BE2C (cell line): ENCODE measurements around the gene MBTPS1.

Experiments used
- DNase-seq: peaks from one replicate; pipeline ENCODE4 v3.0.0-alpha.2; 2020
- H3K27me3 ChIP-seq: fragments of 250-450 bp; sonication (Bioruptor Pico); 2 replicates; pipeline ENCODE4 v1.5.1; 2020; ENCODE audit warnings: mild to moderate bottlenecking
- H3K36me3 ChIP-seq: fragments of 250-450 bp; sonication (Bioruptor Pico); 2 replicates; pipeline ENCODE4 v1.5.1; 2020; ENCODE audit warnings: mild to moderate bottlenecking
- H3K4me1 ChIP-seq: fragments of 250-450 bp; sonication (Bioruptor Pico); 2 replicates; pipeline ENCODE4 v1.5.1; 2020
- H3K4me3 ChIP-seq: 2 replicates; pipeline ENCODE4 v1.5.1; 2011; ENCODE audit warnings: low read depth, low read length
- H3K9me3 ChIP-seq: fragments of 250-450 bp; sonication (Bioruptor Pico); 2 replicates; pipeline ENCODE4 v1.5.1; 2020
- CTCF ChIP-seq: IDR thresholded peaks from 2 replicates; pipeline ENCODE4 v1.5.1; 2012; ENCODE audit warnings: mild to moderate bottlenecking, low read depth, low read length

Gene MBTPS1

DNA sequence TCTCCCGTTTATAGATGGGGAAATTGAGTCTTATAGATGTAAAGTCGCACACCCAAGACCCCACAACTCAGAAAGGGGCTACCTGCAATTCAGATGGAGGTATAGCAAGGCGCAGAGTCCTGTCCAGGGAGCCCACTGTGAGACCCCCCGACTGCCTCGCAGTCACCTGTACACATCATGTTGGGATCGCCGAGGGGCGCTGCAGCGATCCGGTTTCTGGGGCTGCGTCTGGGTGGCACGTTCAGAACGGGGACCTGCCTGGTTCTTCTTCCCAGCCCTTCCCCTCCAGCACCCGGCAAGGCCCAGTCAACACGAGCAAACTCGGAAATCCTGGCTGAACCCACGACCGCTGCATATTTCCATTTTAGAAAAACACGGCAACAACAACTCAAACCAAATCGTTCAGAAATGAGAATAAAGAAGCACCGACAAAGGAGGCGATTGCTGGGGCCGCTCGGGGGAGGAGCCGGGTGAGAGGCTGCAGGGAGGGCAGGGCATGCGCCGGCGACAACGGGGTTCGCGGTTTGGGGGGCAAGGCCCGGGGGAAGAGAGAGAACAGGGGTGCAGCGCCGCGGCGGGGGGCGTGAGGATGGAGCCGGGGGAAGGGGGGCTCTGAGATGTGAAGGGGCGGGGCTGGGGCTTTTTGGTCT is 27.6 kb upstream of the MBTPS1 start:
- H3K27me3 ChIP-seq, result peaks cover 22% of the 10 kb centered on the region
- DNase-seq, result peak; percentile 27

GRCh38 chr16:84143784-84144199 is 27.1 kb upstream of the MBTPS1 start:
- Histone ChIP-seq H3K9me3 (no peaks in the 10 kb centered on the region), H3K27me3 (peaks cover 17% of the 10 kb centered on the region), H3K36me3 (no peaks in the 10 kb centered on the region), H3K4me3 (peak overlapping the region; percentile 77), H3K4me1 (no peaks in the 10 kb centered on the region)
- no peak for TF ChIP-seq CTCF
- DNase-seq, result no peak

More for the DNA sequence above, 27.6 kb upstream of the MBTPS1 start:
- H3K4me1 ChIP-seq, result no peaks in the 10 kb centered on the region
- H3K9me3 ChIP-seq, result no peaks in the 10 kb centered on the region
- no peaks in the 10 kb centered on the region for H3K36me3 ChIP-seq
- TF ChIP-seq CTCF, result no peak; the same call in 1 of the 2 replicates
- H3K4me3 ChIP-seq, result peak overlapping the region; percentile 77

- Histone ChIP-seq H3K36me3 (no peaks in the 10 kb centered on the region), H3K9me3 (no peaks in the 10 kb centered on the region), H3K27me3 (peaks cover 15% of the 10 kb centered on the region; the same call in 1 of the 2 replicates), H3K4me1 (no peaks in the 10 kb centered on the region), H3K4me3 (no peak overlapping the region)
- no peak for DNase-seq
- no peak for TF ChIP-seq CTCF
These were observed 26.3 kb upstream of the MBTPS1 start for GRCh38 chr16:84143081-84143480.

DNA sequence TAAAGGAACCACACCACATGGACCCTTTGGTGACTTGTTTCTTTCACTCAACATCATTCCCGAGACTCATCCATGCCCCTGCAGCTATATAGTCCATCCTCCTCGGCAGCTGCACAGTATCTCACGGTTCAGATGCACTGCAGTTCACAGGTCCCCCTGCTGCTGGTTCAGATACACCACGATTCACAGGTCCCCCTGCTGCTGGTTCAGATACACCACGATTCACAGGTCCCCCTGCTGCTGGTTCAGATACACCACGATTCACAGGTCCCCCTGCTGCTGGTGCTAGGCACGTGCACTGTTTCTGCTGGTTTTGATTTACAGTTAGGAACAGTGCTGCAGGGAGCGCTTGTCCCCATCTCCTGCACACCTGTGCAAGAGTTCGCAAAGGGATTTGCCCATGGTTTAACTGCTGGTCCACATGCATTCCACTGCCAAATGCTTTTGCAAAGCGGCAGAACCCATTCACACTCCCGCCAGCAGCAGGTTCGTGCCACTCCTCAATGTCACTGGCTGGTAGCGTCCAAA is 24.5 kb upstream of the MBTPS1 start:
- no peak overlapping the region for H3K4me3 ChIP-seq
- peaks cover 2% of the 10 kb centered on the region; the same call in 1 of the 2 replicates for H3K27me3 ChIP-seq
- no peaks in the 10 kb centered on the region for H3K36me3 ChIP-seq
- H3K4me1 ChIP-seq, result no peaks in the 10 kb centered on the region
- TF ChIP-seq CTCF, result peak; percentile 49
- H3K9me3 ChIP-seq, result no peaks in the 10 kb centered on the region
- peak; percentile 37 for DNase-seq

DNA sequence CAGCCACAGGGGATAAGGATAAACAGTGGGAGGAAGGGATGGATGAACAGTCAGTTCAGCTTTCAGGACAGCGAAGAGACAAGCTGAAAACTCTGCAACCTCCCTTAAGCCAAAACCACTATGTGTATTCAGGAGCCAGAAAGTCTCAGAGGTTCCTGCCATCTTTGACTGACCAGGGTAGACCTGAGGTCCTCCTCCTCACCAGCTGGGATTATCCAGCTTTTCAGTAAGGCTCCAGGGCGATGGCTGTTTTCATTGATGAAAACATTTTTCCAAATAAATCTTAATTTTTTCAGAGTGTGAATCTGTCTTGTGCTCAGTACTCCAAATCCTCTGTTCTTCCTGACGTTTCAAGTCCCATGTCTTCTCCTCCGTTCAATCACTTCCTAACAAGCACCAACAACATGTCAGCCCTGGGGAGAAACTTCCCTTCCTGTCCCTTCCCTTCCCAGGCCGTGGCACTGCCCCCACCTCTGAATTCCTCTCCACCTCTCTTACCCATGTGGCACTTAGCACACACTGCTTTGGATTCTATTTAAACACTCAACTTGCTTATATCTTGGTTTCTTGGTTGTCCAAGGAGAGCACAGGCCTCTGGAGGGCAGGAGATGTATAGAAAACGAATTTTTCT is 23.0 kb upstream of the MBTPS1 start:
- no peak overlapping the region for H3K4me3 ChIP-seq
- DNase-seq, result no peak
- TF ChIP-seq CTCF, result no peak

More for the DNA sequence above, 23.0 kb upstream of the MBTPS1 start:
- no peaks in the 10 kb centered on the region for H3K36me3 ChIP-seq
- H3K4me1 ChIP-seq, result no peaks in the 10 kb centered on the region
- no peaks in the 10 kb centered on the region for H3K9me3 ChIP-seq
- H3K27me3 ChIP-seq, result no peaks in the 10 kb centered on the region
